Neural progenitor cell (in vitro differentiated cells): ENCODE data around the gene ALDH3A1. TPM values are rescaled to one million over a fixed set of nuclear protein-coding genes. Genes with fewer than 3 reads are reported as not detected.

Source experiments
- DNase-seq: peaks from one replicate; pipeline ENCODE4 v3.0.0-alpha.2; 2016; ENCODE audit warnings: low spot score
- H2AFZ ChIP-seq: fragments of 200-600 bp; sonication (generic); replicated peaks from 2 replicates; pipeline ENCODE4 v1.6.1; 2016; ENCODE audit warnings: antibody characterized with exemption
- H3F3A ChIP-seq: fragments of 200-600 bp; sonication (generic); 2 replicates; pipeline ENCODE4 v1.6.1; 2016; ENCODE audit warnings: antibody characterized with exemption, low read depth
- H3K27ac ChIP-seq: fragments of 200-600 bp; sonication (generic); 2 replicates; pipeline ENCODE4 v1.5.1; 2016; ENCODE audit warnings: mild to moderate bottlenecking
- H3K27me3 ChIP-seq: fragments of 200-600 bp; sonication (generic); 2 replicates; pipeline ENCODE4 v1.6.1; 2016; ENCODE audit warnings: mild to moderate bottlenecking, moderate library complexity
- H3K36me3 ChIP-seq: fragments of 200-600 bp; sonication (generic); 2 replicates; pipeline ENCODE4 v1.5.1; 2016
- H3K4me1 ChIP-seq: fragments of 200-600 bp; sonication (generic); 2 replicates; pipeline ENCODE4 v1.6.1; 2016; ENCODE audit warnings: mixed run types
- H3K4me2 ChIP-seq: fragments of 200-600 bp; sonication (generic); 2 replicates; pipeline ENCODE4 v1.6.1; 2016
- H3K4me3 ChIP-seq: fragments of 200-600 bp; sonication (generic); 2 replicates; pipeline ENCODE4 v1.5.1; 2016
- H3K79me2 ChIP-seq: fragments of 200-600 bp; sonication (generic); 2 replicates; pipeline ENCODE4 v1.6.1; 2016; ENCODE audit warnings: low read depth
- H3K9ac ChIP-seq: fragments of 200-600 bp; sonication (generic); 2 replicates; pipeline ENCODE4 v1.6.1; 2016
- H3K9me3 ChIP-seq: fragments of 200-600 bp; sonication (generic); 2 replicates; pipeline ENCODE4 v1.5.1; 2016; ENCODE audit warnings: low read depth
- H4K20me1 ChIP-seq: fragments of 200-600 bp; sonication (generic); 2 replicates; pipeline ENCODE4 v1.6.1; 2016; ENCODE audit warnings: low read depth
- H3K27ac Mint-ChIP-seq: 3 replicates; pipeline ENCODE4 v1.8.0; 2021; ENCODE audit warnings: mixed read lengths
- H3K27me3 Mint-ChIP-seq: 2 replicates; pipeline ENCODE4 v1.8.0; 2022; ENCODE audit warnings: low read depth, mild to moderate bottlenecking, inconsistent platforms, moderate library complexity, mixed read lengths; ENCODE audit not compliant: insufficient read depth
- H3K36me3 Mint-ChIP-seq: 3 replicates; pipeline ENCODE4 v1.8.0; 2021; ENCODE audit warnings: mixed read lengths
- H3K4me1 Mint-ChIP-seq: 3 replicates; pipeline ENCODE4 v1.8.0; 2021; ENCODE audit warnings: mixed read lengths
- H3K4me3 Mint-ChIP-seq: 3 replicates; pipeline ENCODE4 v1.8.0; 2021; ENCODE audit warnings: mild to moderate bottlenecking, moderate library complexity, mixed read lengths
- H3K9me3 Mint-ChIP-seq: 3 replicates; pipeline ENCODE4 v1.8.0; 2020; ENCODE audit warnings: mixed read lengths
- EZH2 ChIP-seq: fragments of 200-600 bp; sonication (generic); IDR thresholded peaks from 2 replicates; pipeline ENCODE4 v1.6.1; 2017; ENCODE audit warnings: antibody characterized with exemption, mild to moderate bottlenecking, moderate library complexity
- EZH2phosphoT487 ChIP-seq: fragments of 200-600 bp; sonication (generic); IDR thresholded peaks from 2 replicates; pipeline ENCODE4 v1.6.1; 2017; ENCODE audit warnings: antibody characterized with exemption
- total RNA-seq: library from RNA; depleted of rRNA; stranded (reverse); fragments of >200 nt; gene quantifications from 2 replicates; pipeline ENCODE4 v1.2.3, GENCODE V29; 2015; ENCODE audit warnings: low replicate concordance
- TF ChIP-seq, protein P1 (sequence below): fragments of 200-600 bp; sonication (generic); IDR thresholded peaks from 2 replicates; pipeline ENCODE4 v1.5.1; 2017; ENCODE audit warnings: antibody characterized with exemption, mild to moderate bottlenecking

ALDH3A1 gene
- total RNA-seq, 1 donor from 2014 or later = not detected

DNA sequence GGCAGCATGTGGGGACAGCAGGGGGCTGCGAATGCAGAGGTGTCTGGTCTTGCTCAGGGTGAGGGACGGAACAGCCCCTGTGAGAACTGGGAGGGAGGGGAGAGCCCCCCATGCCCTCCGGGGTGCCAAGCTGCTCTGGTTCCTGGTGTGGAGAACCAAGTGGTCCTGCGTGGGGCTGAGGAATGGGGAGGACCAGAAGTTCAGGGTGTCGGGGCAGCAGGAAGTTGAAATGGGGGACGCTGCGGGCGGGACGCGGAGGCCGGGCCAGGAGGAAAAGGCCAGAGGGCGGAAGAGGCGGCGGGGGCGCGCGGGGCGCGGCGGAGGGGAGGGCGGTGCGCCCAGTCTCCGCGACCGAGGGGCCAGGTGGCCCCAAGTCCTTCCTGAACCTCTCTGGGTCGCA lies 3.6 kb downstream of the ALDH3A1 start:
- H3K9me3 Mint-ChIP-seq = peaks cover 3% of the 10 kb centered on the region
- H3K4me2 ChIP-seq = peak overlapping the region; percentile 73
- H3K4me3 Mint-ChIP-seq = peak overlapping the region; percentile 83
- H3K4me1 Mint-ChIP-seq = peaks cover 9% of the 10 kb centered on the region
- H3K27me3 Mint-ChIP-seq = peaks cover 12% of the 10 kb centered on the region
- no peaks in the 10 kb centered on the region for H4K20me1 ChIP-seq
- no peak overlapping the region for H3K27ac Mint-ChIP-seq
- H3K4me3 ChIP-seq = peak overlapping the region; percentile 48
- H3K27me3 ChIP-seq = peaks cover 5% of the 10 kb centered on the region
- no peaks in the 10 kb centered on the region for H3K79me2 ChIP-seq
- H3K36me3 ChIP-seq = no peaks in the 10 kb centered on the region
- H3K9ac ChIP-seq = no peak overlapping the region
- peaks cover 13% of the 10 kb centered on the region for H3F3A ChIP-seq
- TF ChIP-seq EZH2 (no peak), EZH2phosphoT487 (no peak)
- TF ChIP-seq, protein P1, sequence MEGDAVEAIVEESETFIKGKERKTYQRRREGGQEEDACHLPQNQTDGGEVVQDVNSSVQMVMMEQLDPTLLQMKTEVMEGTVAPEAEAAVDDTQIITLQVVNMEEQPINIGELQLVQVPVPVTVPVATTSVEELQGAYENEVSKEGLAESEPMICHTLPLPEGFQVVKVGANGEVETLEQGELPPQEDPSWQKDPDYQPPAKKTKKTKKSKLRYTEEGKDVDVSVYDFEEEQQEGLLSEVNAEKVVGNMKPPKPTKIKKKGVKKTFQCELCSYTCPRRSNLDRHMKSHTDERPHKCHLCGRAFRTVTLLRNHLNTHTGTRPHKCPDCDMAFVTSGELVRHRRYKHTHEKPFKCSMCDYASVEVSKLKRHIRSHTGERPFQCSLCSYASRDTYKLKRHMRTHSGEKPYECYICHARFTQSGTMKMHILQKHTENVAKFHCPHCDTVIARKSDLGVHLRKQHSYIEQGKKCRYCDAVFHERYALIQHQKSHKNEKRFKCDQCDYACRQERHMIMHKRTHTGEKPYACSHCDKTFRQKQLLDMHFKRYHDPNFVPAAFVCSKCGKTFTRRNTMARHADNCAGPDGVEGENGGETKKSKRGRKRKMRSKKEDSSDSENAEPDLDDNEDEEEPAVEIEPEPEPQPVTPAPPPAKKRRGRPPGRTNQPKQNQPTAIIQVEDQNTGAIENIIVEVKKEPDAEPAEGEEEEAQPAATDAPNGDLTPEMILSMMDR = no peak
- no peak for DNase-seq
- no peaks in the 10 kb centered on the region for H3K9me3 ChIP-seq
- H3K4me1 ChIP-seq = peaks cover 11% of the 10 kb centered on the region
- H3K27ac ChIP-seq = no peak overlapping the region
- H3K36me3 Mint-ChIP-seq = no peaks in the 10 kb centered on the region
- peak overlapping the region; percentile 99 for H2AFZ ChIP-seq

DNA sequence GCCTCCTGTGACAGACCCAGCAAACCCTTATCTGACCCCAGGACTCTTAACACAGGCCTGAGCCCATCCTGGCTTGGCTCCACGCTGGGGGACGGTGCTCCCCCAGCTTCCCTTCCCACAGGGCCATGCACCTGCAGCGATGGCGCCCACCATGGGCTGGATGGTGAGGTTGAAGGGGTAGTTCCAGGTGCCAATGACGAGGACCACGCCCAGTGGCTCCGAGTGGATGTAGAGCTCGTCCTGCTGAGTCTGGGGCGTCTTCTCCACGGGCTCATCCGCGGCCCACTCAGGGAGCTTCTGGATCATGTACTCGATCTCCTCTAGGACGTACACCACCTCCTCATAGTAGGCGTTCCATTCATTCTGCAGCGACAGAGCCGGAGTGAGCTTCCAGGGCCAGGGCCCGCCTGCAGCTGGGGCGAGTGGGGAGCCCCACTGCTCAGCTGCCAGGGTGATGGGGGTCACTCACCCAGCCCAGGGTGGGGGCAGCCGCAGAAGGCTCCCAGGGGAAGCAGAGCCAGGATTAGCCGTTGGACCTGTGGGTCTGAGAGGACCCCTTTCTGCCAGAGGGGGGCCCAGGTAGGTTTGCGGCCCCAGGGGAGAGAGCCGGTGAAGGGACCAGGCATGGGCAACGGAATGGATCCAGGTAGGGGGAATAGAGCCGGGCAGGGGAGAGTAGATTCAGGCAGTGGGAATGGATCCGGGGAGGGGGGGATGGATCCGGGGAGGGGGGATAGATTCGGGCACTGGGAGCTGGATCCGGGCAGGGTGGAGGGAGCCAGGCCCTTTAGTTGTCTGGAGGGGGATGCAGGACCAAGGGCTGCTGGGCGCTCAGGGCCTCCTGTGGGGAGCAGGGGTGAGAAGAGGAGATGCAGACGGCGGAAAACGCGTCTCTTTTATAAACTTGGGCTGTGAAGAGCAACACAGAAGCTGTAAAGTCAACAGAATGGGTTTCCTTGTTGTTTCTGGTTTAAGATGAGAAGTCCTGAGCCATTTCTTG lies 4.7 kb downstream of the ALDH3A1 start:
- H3K9me3 ChIP-seq = no peaks in the 10 kb centered on the region
- H3K9ac ChIP-seq = no peak overlapping the region
- no peaks in the 10 kb centered on the region for H4K20me1 ChIP-seq
- H2AFZ ChIP-seq = no peak overlapping the region
- no peak overlapping the region for H3K4me2 ChIP-seq
- H3K4me1 ChIP-seq = peaks cover 8% of the 10 kb centered on the region
- H3K4me3 ChIP-seq = no peak overlapping the region
- H3K79me2 ChIP-seq = no peaks in the 10 kb centered on the region
- no peak for DNase-seq
- no peaks in the 10 kb centered on the region for H3K36me3 ChIP-seq
- H3K27ac ChIP-seq = no peak overlapping the region
- H3F3A ChIP-seq = peaks cover 13% of the 10 kb centered on the region
- Mint-ChIP-seq H3K9me3 (no peaks in the 10 kb centered on the region), H3K27ac (peak overlapping the region; percentile 63), H3K27me3 (peaks cover 10% of the 10 kb centered on the region), H3K4me3 (no peak overlapping the region), H3K4me1 (peaks cover 6% of the 10 kb centered on the region), H3K36me3 (no peaks in the 10 kb centered on the region)
- TF ChIP-seq EZH2 = no peak
- no peak for TF ChIP-seq EZH2phosphoT487
- TF ChIP-seq, protein P1 = no peak
- peaks cover 5% of the 10 kb centered on the region for H3K27me3 ChIP-seq

DNA sequence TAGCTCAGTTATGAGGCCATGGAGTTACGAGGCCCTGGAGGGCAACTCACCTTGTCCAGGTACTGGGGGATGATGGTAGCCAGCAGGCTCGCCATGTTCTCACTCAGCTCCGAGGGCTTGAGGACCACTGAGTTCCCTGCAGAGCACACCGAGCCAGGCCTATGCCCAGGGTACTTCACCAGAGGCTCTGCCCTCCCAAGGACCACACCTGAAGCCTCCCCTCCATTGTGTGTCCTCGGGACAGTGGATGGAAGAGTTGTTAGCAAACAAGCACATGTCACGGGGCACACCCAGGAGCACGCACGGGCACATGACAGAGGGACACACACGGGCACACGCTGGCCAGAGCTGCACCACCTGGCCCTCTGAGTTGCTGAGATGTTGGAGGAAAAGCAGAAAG lies 5.6 kb downstream of the ALDH3A1 start:
- Histone ChIP-seq H4K20me1 (no peaks in the 10 kb centered on the region), H3K27me3 (peaks cover 5% of the 10 kb centered on the region), H2AFZ (no peak overlapping the region), H3K9ac (no peak overlapping the region), H3K79me2 (no peaks in the 10 kb centered on the region), H3K27ac (no peak overlapping the region), H3K9me3 (no peaks in the 10 kb centered on the region), H3F3A (peaks cover 13% of the 10 kb centered on the region), H3K4me2 (no peak overlapping the region), H3K4me1 (peaks cover 6% of the 10 kb centered on the region), H3K36me3 (no peaks in the 10 kb centered on the region), H3K4me3 (no peak overlapping the region)
- Mint-ChIP-seq H3K9me3 (no peaks in the 10 kb centered on the region), H3K36me3 (no peaks in the 10 kb centered on the region), H3K27ac (no peak overlapping the region), H3K4me1 (peaks cover 6% of the 10 kb centered on the region), H3K4me3 (peak overlapping the region; percentile 55), H3K27me3 (peaks cover 15% of the 10 kb centered on the region)
- TF ChIP-seq, protein P1 = no peak
- no peak for DNase-seq
